EH (cell line): ENCODE results near the gene SRRM1.

Source experiments
- DNase-seq: peaks from one replicate; pipeline ENCODE4 v3.0.0-alpha.2; 2015; ENCODE audit warnings: low read depth

The SRRM1 gene

GRCh38 chr1:24642481-24643362, at the start of gene SRRM1:
SRRM1 (plus strand) TSS chr1:24643302; CDS start chr1:24643327, 25 bp downstream.
- DNase-seq, result peak; percentile 100

- DNase-seq, result no peak
Measured at GRCh38 chr1:24594328-24594598, 48.8 kb upstream of the SRRM1 start.

GRCh38 chr1:24596401-24596880, 46.7 kb upstream of the SRRM1 start:
- peak; percentile 21 for DNase-seq

GRCh38 chr1:24599265-24599664, 43.8 kb upstream of the SRRM1 start:
- DNase-seq, result no peak

- DNase-seq, result no peak
Measured at GRCh38 chr1:24600551-24600950, 42.6 kb upstream of the SRRM1 start.

GRCh38 chr1:24605534-24606295, 37.4 kb upstream of the SRRM1 start:
- no peak for DNase-seq

- no peak for DNase-seq
Measured at GRCh38 chr1:24606296-24606605, 36.9 kb upstream of the SRRM1 start.

- DNase-seq, result no peak
Measured at GRCh38 chr1:24606621-24607020, 36.5 kb upstream of the SRRM1 start.

GRCh38 chr1:24609949-24610517, 33.1 kb upstream of the SRRM1 start:
- DNase-seq, result no peak

- DNase-seq, result no peak
Measured at GRCh38 chr1:24619376-24619775, 23.7 kb upstream of the SRRM1 start.

GRCh38 chr1:24620678-24621077, 22.4 kb upstream of the SRRM1 start:
- DNase-seq, result no peak

GRCh38 chr1:24621121-24621520, 22.0 kb upstream of the SRRM1 start:
- DNase-seq, result peak; percentile 63

GRCh38 chr1:24622218-24622617, 20.9 kb upstream of the SRRM1 start:
- no peak for DNase-seq

GRCh38 chr1:24632832-24633175, 10.3 kb upstream of the SRRM1 start:
- no peak for DNase-seq

GRCh38 chr1:24635195-24635843, 7.8 kb upstream of the SRRM1 start:
- DNase-seq, result peak; percentile 77

GRCh38 chr1:24636661-24637357, 6.3 kb upstream of the SRRM1 start:
- no peak for DNase-seq

GRCh38 chr1:24639094-24639493, 4.0 kb upstream of the SRRM1 start:
- DNase-seq, result no peak

GRCh38 chr1:24639881-24640280, 3.2 kb upstream of the SRRM1 start:
- DNase-seq, result no peak

- DNase-seq, result no peak
Measured at GRCh38 chr1:24640288-24640687, 2.8 kb upstream of the SRRM1 start.

- DNase-seq, result peak; percentile 42
Measured at GRCh38 chr1:24641646-24642151, 1.4 kb upstream of the SRRM1 start.

GRCh38 chr1:24643363-24644099, 429 bp downstream of the SRRM1 start:
- no peak for DNase-seq
